Measurements from ENCODE around the gene CRISPLD2.

DNA sequence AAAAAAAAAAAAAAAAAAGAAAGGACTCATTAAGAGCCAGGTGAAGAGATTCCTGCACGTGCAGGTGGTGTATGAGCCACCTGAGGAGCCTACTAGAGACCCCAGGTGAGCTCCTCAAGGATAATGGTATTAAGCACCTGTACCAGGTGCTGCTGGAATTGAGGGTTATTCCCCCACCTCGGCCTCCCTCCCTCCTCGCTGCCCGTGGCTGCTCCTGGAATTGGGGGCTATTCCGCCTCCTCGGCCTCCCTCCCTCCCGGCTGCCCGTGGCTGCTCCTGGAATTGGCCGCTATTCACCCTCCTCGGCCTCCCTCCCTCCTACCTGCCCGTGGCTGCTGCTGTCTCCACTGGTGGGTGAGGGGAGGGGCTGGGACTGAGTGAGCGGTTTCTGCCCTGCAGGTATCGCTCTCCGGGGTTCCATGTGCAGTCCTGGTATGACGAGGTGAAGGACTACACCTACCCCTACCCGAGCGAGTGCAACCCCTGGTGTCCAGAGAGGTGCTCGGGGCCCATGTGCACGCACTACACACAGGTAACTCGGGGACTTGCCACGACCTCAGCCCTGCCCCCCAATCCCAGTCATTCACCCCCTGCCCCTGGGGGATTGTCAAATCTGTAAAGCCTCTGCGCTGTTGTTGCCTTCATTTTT lies 29.3 kb downstream of the CRISPLD2 start:
- TF ChIP-seq, protein P1, sequence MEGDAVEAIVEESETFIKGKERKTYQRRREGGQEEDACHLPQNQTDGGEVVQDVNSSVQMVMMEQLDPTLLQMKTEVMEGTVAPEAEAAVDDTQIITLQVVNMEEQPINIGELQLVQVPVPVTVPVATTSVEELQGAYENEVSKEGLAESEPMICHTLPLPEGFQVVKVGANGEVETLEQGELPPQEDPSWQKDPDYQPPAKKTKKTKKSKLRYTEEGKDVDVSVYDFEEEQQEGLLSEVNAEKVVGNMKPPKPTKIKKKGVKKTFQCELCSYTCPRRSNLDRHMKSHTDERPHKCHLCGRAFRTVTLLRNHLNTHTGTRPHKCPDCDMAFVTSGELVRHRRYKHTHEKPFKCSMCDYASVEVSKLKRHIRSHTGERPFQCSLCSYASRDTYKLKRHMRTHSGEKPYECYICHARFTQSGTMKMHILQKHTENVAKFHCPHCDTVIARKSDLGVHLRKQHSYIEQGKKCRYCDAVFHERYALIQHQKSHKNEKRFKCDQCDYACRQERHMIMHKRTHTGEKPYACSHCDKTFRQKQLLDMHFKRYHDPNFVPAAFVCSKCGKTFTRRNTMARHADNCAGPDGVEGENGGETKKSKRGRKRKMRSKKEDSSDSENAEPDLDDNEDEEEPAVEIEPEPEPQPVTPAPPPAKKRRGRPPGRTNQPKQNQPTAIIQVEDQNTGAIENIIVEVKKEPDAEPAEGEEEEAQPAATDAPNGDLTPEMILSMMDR (IDR thresholded peaks at IDR 0.05; ENCODE audit: poor library complexity, severe bottlenecking): no peak
- TF ChIP-seq TAF1 (IDR thresholded peaks at IDR 0.05; ENCODE audit: low read depth) (no peak), EZH2 (IDR thresholded peaks at IDR 0.05; ENCODE audit: borderline replicate concordance, insufficient read depth, low read length, poor library complexity, severe bottlenecking) (no peak), POLR2AphosphoS5 (IDR thresholded peaks at IDR 0.05) (no peak)
